Astrocyte of the spinal cord (primary cell): Measurements from ENCODE around the gene CCNH.
A peak's percentile ranks its signal among the peaks of the same experiment; 100 is the strongest.

ENCODE experiments used
- DNase-seq: peaks from one replicate; pipeline ENCODE4 v3.0.0; 2011; ENCODE audit warnings: low read depth, low spot score
- H3K4me3 ChIP-seq: 2 replicates; pipeline ENCODE4 v1.5.1; 2011; ENCODE audit warnings: low read depth, mild to moderate bottlenecking, low read length, moderate library complexity
- in situ Hi-C: cut with HindIII; loops from 2 replicates; pipeline ENCODE4 v1.10.0; 2017; ENCODE audit warnings: low sequenced_read_pairs
- TF ChIP-seq, protein P1 (sequence below): IDR thresholded peaks from 2 replicates; pipeline ENCODE4 v1.5.1; 2012; ENCODE audit warnings: low read depth, mild to moderate bottlenecking, low read length, inconsistent platforms

CCNH gene

GRCh38 chr5:87383216-87383615, 29.5 kb downstream of the CCNH start:
- TF ChIP-seq, protein P1, sequence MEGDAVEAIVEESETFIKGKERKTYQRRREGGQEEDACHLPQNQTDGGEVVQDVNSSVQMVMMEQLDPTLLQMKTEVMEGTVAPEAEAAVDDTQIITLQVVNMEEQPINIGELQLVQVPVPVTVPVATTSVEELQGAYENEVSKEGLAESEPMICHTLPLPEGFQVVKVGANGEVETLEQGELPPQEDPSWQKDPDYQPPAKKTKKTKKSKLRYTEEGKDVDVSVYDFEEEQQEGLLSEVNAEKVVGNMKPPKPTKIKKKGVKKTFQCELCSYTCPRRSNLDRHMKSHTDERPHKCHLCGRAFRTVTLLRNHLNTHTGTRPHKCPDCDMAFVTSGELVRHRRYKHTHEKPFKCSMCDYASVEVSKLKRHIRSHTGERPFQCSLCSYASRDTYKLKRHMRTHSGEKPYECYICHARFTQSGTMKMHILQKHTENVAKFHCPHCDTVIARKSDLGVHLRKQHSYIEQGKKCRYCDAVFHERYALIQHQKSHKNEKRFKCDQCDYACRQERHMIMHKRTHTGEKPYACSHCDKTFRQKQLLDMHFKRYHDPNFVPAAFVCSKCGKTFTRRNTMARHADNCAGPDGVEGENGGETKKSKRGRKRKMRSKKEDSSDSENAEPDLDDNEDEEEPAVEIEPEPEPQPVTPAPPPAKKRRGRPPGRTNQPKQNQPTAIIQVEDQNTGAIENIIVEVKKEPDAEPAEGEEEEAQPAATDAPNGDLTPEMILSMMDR = no peak
- peak; percentile 20 for DNase-seq
- H3K4me3 ChIP-seq = no peak overlapping the region
- in situ Hi-C loops = no loop called here

GRCh38 chr5:87382224-87382623, 30.5 kb downstream of the CCNH start:
- no peak overlapping the region for H3K4me3 ChIP-seq
- no peak for DNase-seq
- in situ Hi-C loops = no loop called here
- TF ChIP-seq, protein P1 = no peak

DNA sequence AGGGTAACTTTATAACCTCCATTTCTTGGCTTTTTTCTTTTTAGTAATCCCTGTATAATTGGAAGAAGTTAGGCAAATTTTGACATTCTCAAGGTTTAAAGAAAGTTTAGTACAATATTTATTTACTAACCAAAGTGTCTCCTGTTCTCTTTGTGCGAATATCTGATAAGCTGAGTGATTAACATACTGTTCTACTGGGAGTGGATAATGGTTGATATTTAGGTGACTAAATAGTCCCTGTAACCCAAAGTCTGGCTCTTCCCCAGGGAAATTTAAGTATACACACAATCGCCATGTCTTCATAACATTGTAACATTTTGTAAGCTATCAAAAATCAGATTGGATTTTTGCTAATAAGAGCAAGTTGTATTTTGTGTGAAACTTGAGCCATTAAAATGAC, 40.0 kb downstream of the CCNH start:
- no peak for DNase-seq
- H3K4me3 ChIP-seq = no peak overlapping the region
- TF ChIP-seq, protein P1 = no peak
- in situ Hi-C loops = no loop called here

GRCh38 chr5:87369431-87369830, 43.3 kb downstream of the CCNH start:
- TF ChIP-seq, protein P1 = no peak
- in situ Hi-C loops = no loop called here
- DNase-seq = no peak
- no peak overlapping the region for H3K4me3 ChIP-seq

GRCh38 chr5:87368601-87369000, 44.1 kb downstream of the CCNH start:
- no peak overlapping the region for H3K4me3 ChIP-seq
- no peak for DNase-seq
- in situ Hi-C loops = no loop called here
- TF ChIP-seq, protein P1 = no peak

GRCh38 chr5:87367243-87367642, 45.5 kb downstream of the CCNH start:
- TF ChIP-seq, protein P1 = no peak

More at GRCh38 chr5:87367243-87367642, 45.5 kb downstream of the CCNH start:
- in situ Hi-C loops = no loop called here
- no peak overlapping the region for H3K4me3 ChIP-seq
- DNase-seq = no peak
